SHP77 (cell line): ENCODE data around the gene LURAP1L.

ENCODE experiments used
- DNase-seq, 2 experiments: peaks; one replicate each; lab custom pipeline; 2025; lab: John Stamatoyannopoulos, UW

LURAP1L gene, protein sequence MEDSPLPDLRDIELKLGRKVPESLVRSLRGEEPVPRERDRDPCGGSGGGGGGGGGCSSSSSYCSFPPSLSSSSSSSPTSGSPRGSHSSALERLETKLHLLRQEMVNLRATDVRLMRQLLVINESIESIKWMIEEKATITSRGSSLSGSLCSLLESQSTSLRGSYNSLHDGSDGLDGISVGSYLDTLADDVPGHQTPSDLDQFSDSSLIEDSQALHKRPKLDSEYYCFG

GRCh38 chr9:12774861-12775678 is at the start of gene LURAP1L:
Gene LURAP1L, plus strand, starts transcription at chr9:12775020. Its CDS starts 696 bp downstream, at chr9:12775716.
- DNase-seq: peak; percentile 29 to 35

DNA sequence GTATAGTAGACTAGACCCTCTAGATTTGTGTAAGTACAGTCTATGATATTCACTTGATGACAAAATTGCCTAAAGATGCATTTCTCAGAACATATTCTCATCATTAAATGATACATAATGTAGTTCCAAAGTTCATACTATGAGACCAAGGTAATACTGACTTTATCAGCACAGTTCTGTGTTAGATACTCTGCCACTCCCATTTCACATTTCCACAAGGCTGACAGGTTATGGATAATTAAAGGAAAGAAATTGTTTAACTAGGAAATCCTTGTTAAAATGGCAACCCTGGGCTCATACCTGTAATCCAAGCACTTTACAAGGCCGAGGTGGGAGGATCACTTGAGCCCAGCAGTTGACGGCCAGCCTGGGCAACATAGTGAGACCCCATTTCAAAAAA is 48.0 kb upstream of the LURAP1L start:
- DNase-seq: no peak

DNA sequence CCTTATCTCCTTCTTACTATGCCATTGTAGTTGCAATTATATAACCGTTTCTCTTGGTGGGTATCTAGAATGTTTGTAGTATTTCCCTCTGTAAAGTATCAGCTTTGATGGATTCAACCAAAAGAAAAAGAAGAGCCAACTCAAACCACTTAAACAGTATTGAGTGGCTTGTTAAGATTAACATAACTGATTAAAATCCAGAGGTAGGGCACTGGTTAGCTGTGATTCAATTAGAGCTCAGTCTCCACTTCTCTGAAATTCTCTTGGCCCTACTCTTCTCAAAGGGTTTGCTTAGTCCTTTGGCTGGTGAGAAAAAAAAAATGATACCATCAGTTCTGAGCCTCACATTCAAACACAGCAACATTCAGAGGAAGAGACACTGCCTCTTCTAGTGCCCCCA is 44.6 kb upstream of the LURAP1L start:
- no peak for DNase-seq

DNA sequence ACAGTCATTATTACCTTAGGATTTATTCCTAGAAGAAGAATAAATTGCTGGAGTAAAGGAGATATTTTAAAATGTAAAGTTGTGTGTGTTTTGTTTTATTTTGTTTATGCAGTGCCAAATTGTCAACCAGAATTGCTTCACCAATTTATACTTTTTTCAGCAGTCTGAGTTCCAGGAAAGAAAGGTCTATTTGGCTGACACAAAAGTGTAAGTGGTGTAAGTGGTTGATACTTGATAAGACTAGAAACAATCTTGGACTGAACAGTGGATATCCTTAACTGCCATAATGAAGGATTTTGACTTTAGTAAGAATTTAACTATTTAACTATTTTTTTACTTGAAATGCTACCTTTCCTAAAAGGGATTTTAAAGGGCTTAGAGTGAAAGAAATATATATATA is 43.9 kb upstream of the LURAP1L start:
- DNase-seq: no peak

GRCh38 chr9:12732971-12733370 is 41.8 kb upstream of the LURAP1L start:
- no peak for DNase-seq

DNA sequence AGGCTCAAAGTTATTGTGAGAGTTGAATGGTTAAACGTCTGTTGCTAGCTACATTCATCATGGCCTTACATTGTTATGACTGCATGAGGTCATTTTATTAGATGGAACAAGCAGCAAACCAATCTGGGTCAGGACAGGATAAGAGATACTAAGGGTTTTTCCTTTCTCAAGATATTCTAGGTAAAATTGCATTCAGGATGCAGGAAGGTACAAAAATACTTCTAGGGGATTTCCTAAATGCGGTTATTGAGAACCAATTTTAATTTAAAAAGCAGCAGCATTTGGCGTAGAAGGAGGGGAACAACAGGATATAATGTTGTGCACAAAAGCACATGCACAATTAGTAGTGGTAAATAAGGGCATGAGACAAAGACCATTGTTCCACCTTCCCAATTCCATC is 39.2 kb upstream of the LURAP1L start:
- DNase-seq: no peak

DNA sequence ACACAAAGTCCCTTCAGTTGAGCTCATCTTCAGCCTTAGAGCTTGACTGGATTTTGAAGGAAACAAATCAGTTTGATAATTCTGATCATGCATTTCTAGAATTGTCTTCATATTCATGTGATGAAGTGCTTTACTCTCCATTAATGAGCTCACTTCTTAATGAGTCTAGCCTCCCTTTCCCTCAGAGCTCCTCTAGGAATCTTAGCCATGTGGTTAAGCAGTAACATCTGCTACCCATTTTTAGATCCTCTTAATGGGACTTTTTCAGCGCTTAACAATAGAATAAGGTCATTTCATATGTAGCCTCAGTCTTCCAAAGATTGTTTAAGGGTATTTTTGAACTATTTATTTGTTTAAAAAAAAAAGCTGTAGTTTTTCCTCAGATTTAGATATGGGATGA is 36.9 kb upstream of the LURAP1L start:
- DNase-seq: no peak

DNA sequence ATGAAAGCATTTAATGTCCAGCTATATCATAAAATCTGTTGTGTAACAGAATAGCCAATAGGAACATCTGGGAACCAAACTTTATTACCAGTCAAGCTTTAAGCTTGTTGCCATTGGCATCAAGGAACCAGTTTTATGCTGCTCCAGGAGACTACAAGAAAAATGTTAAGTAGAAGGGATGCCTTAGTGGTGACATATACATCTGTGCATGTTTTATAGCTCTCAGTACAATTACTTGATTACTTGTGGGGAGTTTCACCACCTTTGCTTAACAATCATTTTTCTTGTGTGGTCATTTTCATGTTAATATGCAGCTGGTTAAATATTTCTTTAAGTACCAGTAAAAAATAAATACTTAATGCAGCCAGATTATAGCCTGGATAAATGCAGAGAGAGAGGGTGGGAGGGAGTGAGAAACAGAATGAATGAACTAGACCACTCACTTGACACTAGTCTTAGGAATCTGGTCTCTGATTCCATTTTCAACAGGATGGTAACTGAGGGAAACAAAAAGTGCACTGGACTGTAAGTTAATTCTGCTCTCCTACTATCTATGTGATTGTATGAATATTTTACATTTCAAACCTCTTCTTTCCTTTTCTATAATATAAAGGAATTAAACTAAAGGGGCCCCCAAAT is 35.7 kb upstream of the LURAP1L start:
- no peak for DNase-seq

- DNase-seq: no peak
Measured at GRCh38 chr9:12740845-12741244, 34.0 kb upstream of the LURAP1L start.

DNA sequence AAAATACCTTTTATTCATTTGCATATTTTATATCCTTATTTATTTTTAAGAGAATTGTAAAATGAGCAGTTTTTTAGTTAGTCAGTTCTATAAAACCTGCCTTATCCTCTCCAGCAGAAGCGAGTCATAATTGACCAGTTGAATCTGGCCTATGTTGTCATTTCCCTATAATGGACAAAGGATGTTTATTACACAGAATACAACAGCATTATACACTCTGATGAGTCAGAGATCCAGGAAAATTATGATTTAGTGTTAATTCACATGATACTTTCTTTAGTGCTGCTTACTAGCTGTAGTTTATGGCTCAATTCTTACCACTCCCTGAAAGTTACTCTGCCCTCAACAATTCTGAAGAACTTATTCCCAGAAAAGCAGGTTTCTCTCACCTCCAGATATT is 26.8 kb upstream of the LURAP1L start:
- no peak for DNase-seq

DNA sequence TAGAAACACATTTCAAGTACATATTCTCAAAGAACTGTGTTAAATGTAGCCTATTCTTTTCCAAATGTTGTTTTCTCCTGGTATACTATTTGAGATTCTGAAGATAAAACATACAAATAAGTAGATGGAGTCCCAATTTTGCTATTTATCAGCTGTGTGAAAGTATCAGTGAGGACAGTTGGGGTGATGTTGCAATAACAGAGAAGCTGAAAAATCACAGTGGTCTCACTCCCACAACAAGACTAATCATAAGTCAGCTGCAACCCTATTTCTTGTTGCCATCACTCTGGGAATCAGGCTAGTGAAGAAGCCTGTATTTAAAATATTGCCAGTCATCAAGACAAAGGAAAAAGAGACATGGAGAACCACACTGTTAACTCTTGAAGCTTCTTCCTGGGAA is 25.9 kb upstream of the LURAP1L start:
- no peak for DNase-seq

GRCh38 chr9:12753931-12754330 is 20.9 kb upstream of the LURAP1L start:
- DNase-seq: no peak

DNA sequence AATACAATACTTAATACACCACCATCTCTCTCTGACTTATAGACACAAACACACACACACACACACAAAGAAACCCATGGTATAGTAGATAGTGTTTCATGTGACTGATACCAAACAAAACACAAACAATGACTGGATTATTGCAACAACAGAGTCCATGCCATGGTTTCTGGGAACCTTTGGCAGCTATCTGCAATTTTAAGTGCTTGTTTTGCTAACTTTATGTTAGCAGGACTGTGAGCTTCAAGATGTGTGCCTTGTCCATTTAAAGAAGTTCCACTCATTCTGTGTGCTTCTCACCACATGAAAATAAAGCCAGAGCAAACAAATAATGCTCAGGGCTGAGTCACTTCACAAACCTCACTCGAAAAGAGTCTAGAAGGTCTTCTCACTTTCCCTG is 15.1 kb upstream of the LURAP1L start:
- DNase-seq: no peak

DNA sequence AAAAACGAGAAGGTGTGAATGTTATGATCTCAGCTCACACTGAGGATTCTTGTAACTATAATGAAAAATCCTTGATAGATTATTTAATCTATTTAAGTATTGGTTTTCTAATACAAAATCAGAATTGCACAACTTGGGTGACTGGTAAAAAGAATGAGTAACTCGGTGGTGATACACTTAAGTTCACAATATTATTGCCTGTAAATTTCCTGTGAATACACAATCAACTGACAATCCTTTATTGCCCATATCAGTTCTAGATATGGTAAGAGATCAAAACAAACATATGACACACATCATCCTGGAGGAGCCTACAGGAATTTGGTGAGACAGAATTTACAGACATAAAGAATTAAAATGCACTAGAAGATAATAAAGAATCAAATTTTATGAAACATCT is 14.1 kb upstream of the LURAP1L start:
- no peak for DNase-seq

DNA sequence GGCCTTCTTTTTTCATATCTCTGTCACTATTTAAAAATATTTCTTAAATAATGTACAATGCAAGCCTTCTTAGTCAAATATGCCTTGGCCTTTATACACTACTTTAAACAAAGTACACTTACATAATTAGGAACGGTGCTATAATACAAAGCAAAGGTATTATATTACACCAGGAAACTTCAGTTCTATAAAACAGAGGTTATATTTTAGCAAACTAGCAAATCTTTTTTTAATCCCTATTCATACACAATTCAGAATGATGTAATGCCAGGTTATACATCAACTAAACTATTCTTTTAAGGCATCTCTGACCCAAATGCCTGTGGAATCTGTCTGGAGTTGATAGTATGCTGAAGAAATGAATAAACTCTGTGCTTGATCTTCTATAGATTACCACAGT is 10.7 kb upstream of the LURAP1L start:
- DNase-seq: no peak

DNA sequence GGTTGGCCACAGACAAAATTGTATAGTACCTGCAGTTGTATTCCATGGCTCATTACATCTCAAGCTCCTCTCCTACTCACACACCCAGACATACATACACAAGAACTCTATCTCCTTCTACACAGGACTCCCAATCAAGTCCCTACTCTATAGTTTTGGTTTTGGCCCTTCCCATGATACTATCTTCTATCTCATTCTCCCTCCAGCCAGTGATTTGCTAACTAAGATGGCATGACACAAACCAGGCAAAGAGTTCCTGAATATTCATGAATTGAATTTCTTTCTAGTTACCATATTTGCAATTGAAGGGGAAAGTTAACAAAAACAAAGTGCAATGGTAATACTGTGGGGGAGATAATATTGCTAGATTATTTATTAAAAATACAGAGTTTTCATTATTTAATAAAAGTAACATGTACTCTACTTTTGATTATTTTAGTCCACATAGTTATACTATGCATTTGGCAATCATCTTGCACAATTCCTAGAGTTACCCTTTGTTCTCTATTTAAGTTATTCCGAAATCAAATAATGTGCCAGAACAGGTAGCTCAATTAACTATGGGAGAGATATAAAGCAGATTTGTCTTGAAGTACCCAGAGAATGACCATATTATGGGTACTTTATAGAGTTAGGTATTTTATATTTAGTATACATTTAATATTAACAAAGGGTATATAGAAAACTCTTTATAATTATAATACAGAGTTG is 9.6 kb upstream of the LURAP1L start:
- DNase-seq: no peak

GRCh38 chr9:12766357-12766756 is 8.5 kb upstream of the LURAP1L start:
- DNase-seq: no peak

GRCh38 chr9:12770261-12770660 is 4.6 kb upstream of the LURAP1L start:
- no peak for DNase-seq

DNA sequence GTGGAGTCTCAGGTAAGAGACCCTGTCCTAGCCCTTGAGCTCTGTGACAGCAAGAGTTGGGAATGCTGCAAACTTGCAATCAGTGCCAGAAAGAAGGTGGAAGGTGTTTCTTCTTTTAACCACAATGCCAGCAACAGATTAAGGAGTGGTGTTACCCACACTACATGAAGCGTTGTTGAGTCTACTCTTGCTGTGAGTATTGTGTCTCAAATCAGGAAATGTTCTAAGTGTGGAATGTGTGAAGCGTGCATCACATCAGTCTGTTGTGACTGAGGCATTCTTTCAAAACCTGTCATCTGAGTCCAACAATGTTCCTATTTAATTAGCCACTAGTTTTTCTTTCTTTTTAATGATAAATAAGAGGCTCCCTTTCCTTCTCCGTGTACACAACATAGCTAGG is 2.9 kb upstream of the LURAP1L start:
- DNase-seq: no peak

GRCh38 chr9:12773562-12773961 is 1.3 kb upstream of the LURAP1L start:
- DNase-seq: no peak

- peak; percentile 55 to 76 for DNase-seq
Measured at GRCh38 chr9:12775679-12776512, 1.1 kb downstream of the LURAP1L start.
